Neural progenitor cell (in vitro differentiated cells): ENCODE results near the gene UROC1.

Experiments used
- CTCF ChIP-seq: fragments of 200-600 bp; sonication (generic); IDR thresholded peaks from 2 replicates; pipeline ENCODE4 v1.5.1; 2017; ENCODE audit warnings: antibody characterized with exemption, mild to moderate bottlenecking
- EZH2 ChIP-seq: fragments of 200-600 bp; sonication (generic); IDR thresholded peaks from 2 replicates; pipeline ENCODE4 v1.6.1; 2017; ENCODE audit warnings: antibody characterized with exemption, mild to moderate bottlenecking, moderate library complexity

- TF ChIP-seq CTCF = no peak
- no peak for TF ChIP-seq EZH2
These were observed 38.8 kb downstream of the UROC1 start for GRCh38 chr3:126478581-126479310.
